Endothelial cell of umbilical vein (primary cell): Measurements from ENCODE around the gene EIF4E.

Experiments used
- EZH2 ChIP-seq: IDR thresholded peaks from 2 replicates; pipeline ENCODE4 v1.6.1; 2012; ENCODE audit warnings: borderline replicate concordance, low read depth, mild to moderate bottlenecking, moderate library complexity, low read length, inconsistent platforms; ENCODE audit not compliant: severe bottlenecking
- FOS ChIP-seq: IDR thresholded peaks from 2 replicates; pipeline ENCODE4 v1.6.1; 2011; ENCODE audit warnings: mild to moderate bottlenecking, low read length, moderate library complexity, borderline replicate concordance; ENCODE audit not compliant: insufficient read depth
- GATA2 ChIP-seq: IDR thresholded peaks from 2 replicates; pipeline ENCODE4 v1.7.0; 2011; ENCODE audit warnings: low read depth, mild to moderate bottlenecking, moderate library complexity, mixed read lengths, low read length; ENCODE audit not compliant: insufficient read length, insufficient read depth
- MAX ChIP-seq: IDR thresholded peaks from 2 replicates; pipeline ENCODE4 v1.6.1; 2011; ENCODE audit not compliant: insufficient read depth, insufficient read length
- MYC ChIP-seq: IDR thresholded peaks from one replicate; pipeline ENCODE4 v1.6.1; 2011; ENCODE audit warnings: mild to moderate bottlenecking, low read depth, low read length
- POLR2A ChIP-seq: IDR thresholded peaks from 2 replicates; pipeline ENCODE4 v1.6.1; 2012; ENCODE audit warnings: low read depth, mild to moderate bottlenecking, control low read depth, low read length
- POLR2AphosphoS5 ChIP-seq: IDR thresholded peaks from 2 replicates; pipeline ENCODE4 v1.6.1; 2012; ENCODE audit warnings: low read depth, mild to moderate bottlenecking, control low read depth, low read length, moderate library complexity; ENCODE audit not compliant: insufficient read depth
- TF ChIP-seq, protein P1 (sequence below), 2 donors: IDR thresholded peaks; 1 replicate in 1 of 2; 2 replicates in 1 of 2; pipeline ENCODE4 v1.5.1; 2011; ENCODE audit warnings: low read length in 2 of 2, mild to moderate bottlenecking in 2 of 2, moderate library complexity in 2 of 2, control low read depth in 1 of 2, inconsistent platforms in 1 of 2, low read depth in 1 of 2; ENCODE audit not compliant: insufficient read depth in 1 of 2; ENCODE audit errors: extremely low read depth in 1 of 2

- TF ChIP-seq, protein P1, sequence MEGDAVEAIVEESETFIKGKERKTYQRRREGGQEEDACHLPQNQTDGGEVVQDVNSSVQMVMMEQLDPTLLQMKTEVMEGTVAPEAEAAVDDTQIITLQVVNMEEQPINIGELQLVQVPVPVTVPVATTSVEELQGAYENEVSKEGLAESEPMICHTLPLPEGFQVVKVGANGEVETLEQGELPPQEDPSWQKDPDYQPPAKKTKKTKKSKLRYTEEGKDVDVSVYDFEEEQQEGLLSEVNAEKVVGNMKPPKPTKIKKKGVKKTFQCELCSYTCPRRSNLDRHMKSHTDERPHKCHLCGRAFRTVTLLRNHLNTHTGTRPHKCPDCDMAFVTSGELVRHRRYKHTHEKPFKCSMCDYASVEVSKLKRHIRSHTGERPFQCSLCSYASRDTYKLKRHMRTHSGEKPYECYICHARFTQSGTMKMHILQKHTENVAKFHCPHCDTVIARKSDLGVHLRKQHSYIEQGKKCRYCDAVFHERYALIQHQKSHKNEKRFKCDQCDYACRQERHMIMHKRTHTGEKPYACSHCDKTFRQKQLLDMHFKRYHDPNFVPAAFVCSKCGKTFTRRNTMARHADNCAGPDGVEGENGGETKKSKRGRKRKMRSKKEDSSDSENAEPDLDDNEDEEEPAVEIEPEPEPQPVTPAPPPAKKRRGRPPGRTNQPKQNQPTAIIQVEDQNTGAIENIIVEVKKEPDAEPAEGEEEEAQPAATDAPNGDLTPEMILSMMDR (IDR thresholded peaks at IDR 0.05; ENCODE audit: extremely low read depth in 1 of 2, insufficient read depth in 1 of 2, low read depth in 1 of 2, low read length in 2 of 2) = no peak
- TF ChIP-seq POLR2A = no peak
- no peak for TF ChIP-seq POLR2AphosphoS5
- TF ChIP-seq FOS = no peak
- TF ChIP-seq MYC = no peak
- TF ChIP-seq EZH2 = no peak
- no peak for TF ChIP-seq MAX
- TF ChIP-seq GATA2 = no peak
These were observed 78.0 kb downstream of the EIF4E start for GRCh38 chr4:98850937-98851336.
